HL-60/S4 treated with retinoic acid at 250 ng/mL for 4 days and 3 days (cell line): ENCODE results near the gene TAOK3.

Experiments used
- in situ Hi-C: fragments of 300-500 bp; cut with MboI; formaldehyde crosslinking; loops from 2 replicates; pipeline ENCODE4 v1.7.0; 2022; ENCODE audit warnings: low sequenced_read_pairs

The TAOK3 gene

GRCh38 chr12:118374126-118374725 is 1.5 kb upstream of the TAOK3 start:
- in situ Hi-C loops = no loop called here

- in situ Hi-C loops = no loop called here
These were observed 909 bp upstream of the TAOK3 start for GRCh38 chr12:118373616-118374015.

DNA sequence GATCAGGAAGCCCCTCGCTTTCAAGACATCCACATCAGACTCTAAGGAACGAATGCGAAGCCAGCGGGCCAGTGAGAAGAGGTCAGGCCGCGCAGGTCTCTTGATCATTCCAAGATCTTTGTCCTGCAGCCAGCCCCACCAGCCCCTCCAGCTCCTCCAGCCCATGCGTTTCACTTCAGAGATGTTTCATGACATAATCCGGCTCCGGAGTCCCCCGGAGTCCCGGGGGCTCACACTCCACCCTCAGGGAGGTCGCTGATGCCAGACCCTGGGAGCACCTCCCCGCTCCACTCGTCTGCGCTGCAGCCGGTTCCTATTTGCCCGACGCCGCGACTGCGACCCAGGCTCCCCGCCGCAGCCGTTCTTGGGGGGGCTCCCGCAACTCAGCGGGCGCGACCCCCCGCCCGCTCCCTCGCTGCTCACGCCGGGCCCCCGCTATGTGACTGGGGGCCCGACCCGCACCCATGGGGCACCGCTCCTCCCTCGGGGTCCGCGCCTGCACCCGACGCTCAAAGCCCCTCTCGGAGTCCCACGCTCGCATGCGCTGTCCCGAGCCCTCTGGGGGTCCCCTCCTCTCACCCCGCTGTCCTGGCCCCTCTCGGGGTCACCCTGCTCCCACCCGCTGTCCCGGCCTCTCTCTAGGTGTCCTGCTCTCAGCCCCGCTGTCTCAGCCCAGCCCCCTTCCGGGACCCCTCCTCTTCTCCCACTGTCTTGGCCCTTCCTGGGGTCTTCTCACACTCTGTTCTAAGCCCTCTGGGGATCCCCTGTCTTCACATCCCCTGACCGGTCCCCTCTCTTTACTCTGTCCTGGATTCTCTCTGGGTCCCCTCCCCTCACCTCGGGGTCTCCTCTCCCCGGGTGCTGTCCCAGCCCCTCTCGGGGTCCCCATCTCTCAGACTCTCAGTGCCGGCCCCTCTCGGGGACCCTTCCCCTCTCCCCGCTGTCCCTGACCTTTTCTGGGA is 1.1 kb downstream of the TAOK3 start:
- in situ Hi-C loops = no loop called here

DNA sequence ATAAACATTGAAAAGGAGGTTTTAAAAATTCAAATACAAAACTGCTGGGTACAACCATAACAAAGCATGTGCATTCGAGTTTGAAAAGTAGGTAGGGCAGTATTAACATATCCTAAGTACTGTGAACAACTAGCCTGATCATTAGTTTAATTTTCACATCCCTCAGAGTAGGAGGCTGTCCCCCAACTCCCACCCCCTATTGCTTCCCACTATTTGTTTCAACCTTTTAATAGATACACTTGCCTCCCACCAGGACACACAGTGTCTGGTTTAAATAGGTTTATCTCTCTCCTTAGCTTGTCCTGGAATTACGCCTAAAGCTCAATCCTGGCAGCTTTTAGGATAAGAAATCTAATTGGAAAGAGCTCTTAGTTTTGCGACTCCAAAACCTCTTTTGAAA is 2.1 kb downstream of the TAOK3 start:
- in situ Hi-C loops = no loop called here

DNA sequence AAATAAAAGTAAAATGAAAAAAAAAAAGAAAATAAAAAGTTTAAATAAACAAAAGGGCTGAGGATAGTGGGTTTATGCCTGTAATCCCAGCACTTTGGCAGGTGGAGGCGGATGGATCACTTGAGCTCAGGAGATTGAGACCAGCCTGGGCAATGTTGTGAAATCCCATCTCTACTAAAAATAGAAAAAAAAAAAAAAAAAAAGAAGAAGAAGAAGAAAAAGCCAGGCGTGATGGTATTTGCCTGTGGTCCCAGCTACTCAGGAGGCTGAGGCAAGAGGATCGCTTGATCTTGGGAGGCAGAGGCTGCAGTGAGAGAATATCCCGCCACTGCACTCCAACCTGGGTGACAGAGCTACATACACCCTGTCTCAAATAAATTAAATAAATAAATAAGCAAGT is 3.9 kb downstream of the TAOK3 start:
- in situ Hi-C loops = no loop called here

GRCh38 chr12:118361889-118362288 is 10.8 kb downstream of the TAOK3 start:
- in situ Hi-C loops = no loop called here

DNA sequence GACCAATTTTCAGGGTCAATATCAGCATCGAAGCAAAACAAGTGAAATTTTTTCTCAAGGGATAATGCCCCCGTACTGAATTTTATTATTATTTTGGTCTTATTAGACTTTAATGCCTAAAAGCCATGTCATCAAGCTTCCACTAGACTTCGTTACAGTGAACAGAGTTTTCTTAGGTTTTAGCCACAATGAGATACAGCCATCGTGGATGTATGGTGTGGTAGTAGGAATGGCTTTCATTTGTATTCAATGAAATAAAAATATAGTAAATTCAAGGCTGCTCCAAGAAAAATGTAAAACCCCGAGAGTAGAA is 11.7 kb downstream of the TAOK3 start:
- in situ Hi-C loops = no loop called here

- in situ Hi-C loops = loop anchor here (10.0 kb wide), 1 partner anchor 485 kb away; no protein-coding TSS in a partner anchor
These were observed 13.2 kb downstream of the TAOK3 start for GRCh38 chr12:118359541-118359915.

GRCh38 chr12:118358612-118359540 is 13.8 kb downstream of the TAOK3 start:
- in situ Hi-C loops = loop anchor here (10.0 kb wide), 1 partner anchor 484 kb away; no protein-coding TSS in a partner anchor

DNA sequence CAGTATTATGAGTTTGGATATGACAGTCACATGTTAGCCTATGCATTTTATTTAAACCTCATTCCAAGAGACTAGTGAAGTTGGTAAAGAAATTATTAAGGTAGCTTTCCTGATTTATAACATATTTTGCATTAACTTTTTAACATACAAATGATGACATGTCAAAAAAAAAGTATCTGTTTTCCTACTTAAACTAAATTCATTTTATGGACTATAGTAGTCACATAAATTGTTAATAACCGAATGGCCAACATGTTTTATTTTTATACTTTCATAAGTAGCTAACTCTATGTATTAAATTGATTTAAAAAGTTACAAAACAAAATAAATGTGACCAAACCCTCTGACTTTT is 14.7 kb downstream of the TAOK3 start:
- in situ Hi-C loops = loop anchor here (10.0 kb wide), 1 partner anchor 483 kb away; no protein-coding TSS in a partner anchor

DNA sequence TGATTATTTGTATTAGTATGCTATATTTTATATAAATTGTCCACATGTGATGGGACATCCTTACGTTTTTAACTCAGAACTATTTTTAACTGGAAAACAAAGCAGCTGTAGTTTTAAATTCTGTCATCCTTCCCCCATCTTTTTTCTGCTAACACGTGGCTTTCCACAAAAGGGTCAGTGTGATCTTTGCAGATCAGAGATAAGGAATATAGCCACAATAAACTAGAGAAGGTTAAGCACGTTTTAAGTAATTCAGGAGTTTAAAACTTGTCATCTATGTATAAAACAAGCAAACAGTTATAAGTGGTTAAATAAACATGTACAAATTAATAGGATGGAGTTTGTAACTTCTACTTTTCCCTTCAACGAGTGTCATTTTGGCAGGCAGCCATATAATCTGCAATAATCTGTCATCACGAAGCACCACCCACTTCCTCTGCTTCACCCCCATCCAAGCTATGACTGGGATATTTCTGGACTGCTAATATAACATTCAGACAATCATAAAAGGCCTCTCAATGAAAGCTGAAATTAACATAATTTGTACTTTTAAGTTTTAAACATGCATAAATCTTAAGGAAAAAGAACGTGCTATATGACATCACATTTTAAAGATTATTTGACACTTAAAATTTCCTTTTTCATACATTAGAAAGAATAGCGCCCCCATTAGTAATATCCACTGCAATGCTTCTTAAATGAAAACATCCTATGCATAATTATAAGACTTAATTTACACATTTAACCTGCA is 15.3 kb downstream of the TAOK3 start:
- in situ Hi-C loops = loop anchor here (10.0 kb wide), 1 partner anchor 483 kb away; no protein-coding TSS in a partner anchor

DNA sequence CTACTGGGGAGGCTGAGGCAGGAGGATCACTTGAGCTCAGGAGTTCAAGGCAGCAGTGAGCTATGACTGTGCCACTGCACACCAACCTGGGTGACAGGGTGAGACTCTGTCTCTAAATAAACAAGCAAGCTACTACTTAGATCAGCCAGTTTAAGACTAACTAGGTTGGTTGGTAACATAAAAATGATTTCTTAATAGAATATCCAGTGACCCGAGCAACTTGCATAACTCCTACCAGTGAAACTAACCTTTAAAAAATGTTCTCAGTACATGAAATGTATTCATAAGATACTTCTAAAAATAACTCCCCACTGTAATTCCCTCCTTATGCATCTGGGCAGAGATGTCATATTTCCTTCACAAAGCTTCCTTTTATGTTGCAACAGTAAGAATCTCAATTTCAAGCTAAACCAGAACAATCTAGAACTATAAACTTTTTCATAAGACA is 15.9 kb downstream of the TAOK3 start:
- in situ Hi-C loops = loop anchor here (10.0 kb wide), 1 partner anchor 482 kb away; no protein-coding TSS in a partner anchor

DNA sequence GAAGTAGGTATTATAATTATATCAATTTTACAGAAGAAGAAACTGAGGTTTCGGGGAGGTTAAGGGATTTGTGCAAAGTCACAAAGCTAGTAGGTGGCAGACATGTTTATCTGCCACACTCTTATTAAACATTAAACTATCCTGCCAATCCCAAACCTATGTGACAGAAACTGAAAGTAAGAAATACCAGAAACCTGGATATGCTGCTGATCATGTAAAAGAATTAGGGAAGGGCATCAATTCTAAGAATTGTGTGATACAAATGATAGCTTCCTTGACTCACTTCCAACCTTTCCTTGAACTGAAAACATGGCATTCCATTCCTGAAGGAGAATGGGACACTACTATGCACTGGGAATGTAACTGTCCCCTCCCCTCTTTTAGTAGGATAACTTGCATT is 16.9 kb downstream of the TAOK3 start:
- in situ Hi-C loops = loop anchor here (10.0 kb wide), 1 partner anchor 481 kb away; no protein-coding TSS in a partner anchor

DNA sequence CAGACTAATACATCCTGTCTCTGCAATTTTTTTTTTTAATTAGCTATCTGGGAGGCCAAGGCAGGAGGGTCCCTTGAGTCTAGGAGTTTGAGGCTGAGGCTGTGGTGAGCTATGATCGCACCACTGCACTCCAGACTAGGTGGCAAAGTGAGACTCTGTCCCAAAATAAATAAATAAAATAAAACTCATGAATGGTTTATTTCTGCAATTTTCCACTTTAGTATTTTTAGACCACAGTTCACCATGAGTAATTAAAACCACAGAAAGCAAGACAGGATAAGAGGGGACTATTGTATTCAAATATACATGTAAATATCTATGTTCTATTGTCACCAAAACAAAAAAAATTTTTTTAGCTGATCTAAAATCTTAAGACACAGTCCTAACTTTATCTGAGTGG is 17.8 kb downstream of the TAOK3 start:
- in situ Hi-C loops = loop anchor here (5.0 to 10.0 kb wide), 2 partner anchors 358 to 480 kb away; no protein-coding TSS in a partner anchor

DNA sequence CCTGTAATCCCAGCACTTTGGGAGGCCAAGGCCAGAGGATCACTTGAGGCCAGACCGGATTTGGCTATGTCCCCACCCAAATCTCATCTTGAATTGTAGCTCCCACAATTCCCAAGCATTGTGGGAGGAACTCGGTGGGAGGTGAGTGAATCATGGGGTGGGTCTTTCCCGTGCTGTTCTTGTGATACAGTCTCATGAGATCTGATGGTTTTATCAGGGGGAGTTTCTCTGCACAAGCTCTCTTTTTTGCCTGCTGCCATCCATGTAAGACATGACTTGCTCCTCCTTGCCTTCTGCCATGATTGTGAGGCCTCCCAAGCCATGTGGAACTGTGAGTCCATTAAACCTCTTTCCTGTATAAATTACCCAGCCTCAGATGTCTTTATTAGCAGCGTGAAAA is 18.2 kb downstream of the TAOK3 start:
- in situ Hi-C loops = loop anchor here (5.0 to 10.0 kb wide), 2 partner anchors 357 to 480 kb away; no protein-coding TSS in a partner anchor

- in situ Hi-C loops = loop anchor here (5.0 to 10.0 kb wide), 2 partner anchors 356 to 479 kb away; no protein-coding TSS in a partner anchor
These were observed 19.0 kb downstream of the TAOK3 start for GRCh38 chr12:118353721-118354120.

- in situ Hi-C loops = loop anchor here (5.0 to 10.0 kb wide), 2 partner anchors 354 to 476 kb away; no protein-coding TSS in a partner anchor
These were observed 21.7 kb downstream of the TAOK3 start for GRCh38 chr12:118350908-118351559.

DNA sequence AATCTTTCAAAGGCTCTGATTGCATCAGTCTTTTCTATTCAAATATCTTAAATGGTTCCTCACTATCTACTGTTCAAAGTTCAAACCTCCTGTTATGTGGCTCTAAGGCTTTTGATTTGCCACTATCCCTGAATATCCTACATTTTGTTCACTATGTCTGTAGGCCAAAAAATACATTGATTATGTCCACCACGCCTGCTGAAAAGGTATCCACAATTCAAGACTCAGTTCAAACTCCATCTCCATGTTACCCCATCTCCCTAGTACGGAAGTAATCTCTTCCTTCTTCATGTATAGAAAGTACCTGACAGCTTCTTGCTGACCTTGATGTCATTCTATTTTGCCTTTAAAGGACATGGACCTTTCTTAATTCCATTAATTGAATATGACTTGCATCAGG is 24.8 kb downstream of the TAOK3 start:
- in situ Hi-C loops = no loop called here

GRCh38 chr12:118346895-118347294 is 25.8 kb downstream of the TAOK3 start:
- in situ Hi-C loops = no loop called here
